HG03095 (cell line): ENCODE measurements around the gene ABHD1.

Experiments used
- ATAC-seq: cut with Tn5 transposase; IDR thresholded peaks from one replicate; pipeline ENCODE4 v1.9.1; 2021; ENCODE audit warnings: moderate library complexity; ENCODE audit not compliant: unreplicated experiment

The ABHD1 gene

DNA sequence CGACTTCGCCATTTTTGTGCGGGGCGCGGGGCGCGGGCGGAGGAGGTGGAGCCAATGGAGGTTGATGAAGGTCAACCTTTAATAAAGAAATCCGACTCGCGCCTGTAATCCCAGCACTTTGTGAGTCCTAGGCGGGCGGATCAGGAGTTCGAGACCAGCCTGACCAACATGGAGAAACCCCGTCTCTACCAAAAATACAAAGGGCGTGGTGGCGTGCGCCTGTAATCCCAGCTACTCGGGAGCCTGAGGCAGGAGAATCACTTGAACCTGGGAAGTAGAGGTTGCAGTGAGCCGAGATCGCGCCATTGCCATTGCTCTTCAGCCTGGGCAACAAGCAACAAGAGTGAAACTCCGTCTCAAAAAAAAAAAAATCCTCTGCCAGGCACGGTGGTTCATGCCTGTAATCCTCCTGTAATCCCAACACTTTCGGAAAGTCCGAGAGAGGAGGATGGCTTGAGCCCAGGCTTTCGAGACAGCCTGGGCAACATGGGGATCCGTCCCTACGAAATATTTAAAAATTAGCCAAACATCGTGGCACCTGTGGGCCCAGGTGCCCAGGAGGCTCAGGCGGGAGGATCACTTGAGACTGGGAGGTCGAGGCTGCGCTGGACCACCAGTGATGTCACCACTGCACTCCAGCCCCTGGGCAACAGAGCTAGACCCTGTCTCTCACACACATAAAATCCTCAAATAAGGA, 11.3 kb downstream of the ABHD1 start:
- ATAC-seq, result no peak

DNA sequence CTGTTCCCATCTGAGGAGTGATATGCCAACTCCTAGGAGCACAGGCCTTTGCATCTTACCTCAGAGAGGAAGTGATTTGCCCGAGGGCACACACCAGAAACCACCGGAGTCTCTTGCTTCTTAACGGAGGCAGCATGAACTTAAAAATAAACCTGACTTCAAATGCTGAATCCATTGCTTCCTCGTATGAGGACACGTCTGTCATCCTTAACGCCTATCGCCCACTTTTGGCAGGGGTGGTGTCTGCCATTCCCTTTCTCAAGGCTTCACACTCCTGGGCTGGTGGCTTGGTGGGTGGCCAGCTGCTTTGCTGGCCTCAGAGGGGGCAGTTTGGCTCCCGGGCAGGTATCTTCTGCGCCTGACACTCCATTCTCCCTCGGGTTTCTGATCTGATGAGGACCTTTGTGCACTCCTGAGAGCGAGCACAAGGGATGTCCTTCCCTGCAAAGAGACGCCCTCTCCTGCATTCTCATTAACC, 11.9 kb downstream of the ABHD1 start:
- no peak for ATAC-seq

- no peak for ATAC-seq
Measured at GRCh38 chr2:27136751-27137150, 13.1 kb downstream of the ABHD1 start.

- no peak for ATAC-seq
Measured at GRCh38 chr2:27137322-27137935, 13.8 kb downstream of the ABHD1 start.

GRCh38 chr2:27138111-27138510, 14.5 kb downstream of the ABHD1 start:
- no peak for ATAC-seq

GRCh38 chr2:27139310-27139709, 15.7 kb downstream of the ABHD1 start, which contains the start of gene PRR30:
TSS of gene PRR30 (minus strand) at chr2:27139410. CDS start at chr2:27138329, 1,081 bp downstream.
- ATAC-seq, result no peak

- no peak for ATAC-seq
Measured at GRCh38 chr2:27143285-27143684, 19.7 kb downstream of the ABHD1 start.

GRCh38 chr2:27145682-27146081, 22.1 kb downstream of the ABHD1 start:
- ATAC-seq, result no peak

DNA sequence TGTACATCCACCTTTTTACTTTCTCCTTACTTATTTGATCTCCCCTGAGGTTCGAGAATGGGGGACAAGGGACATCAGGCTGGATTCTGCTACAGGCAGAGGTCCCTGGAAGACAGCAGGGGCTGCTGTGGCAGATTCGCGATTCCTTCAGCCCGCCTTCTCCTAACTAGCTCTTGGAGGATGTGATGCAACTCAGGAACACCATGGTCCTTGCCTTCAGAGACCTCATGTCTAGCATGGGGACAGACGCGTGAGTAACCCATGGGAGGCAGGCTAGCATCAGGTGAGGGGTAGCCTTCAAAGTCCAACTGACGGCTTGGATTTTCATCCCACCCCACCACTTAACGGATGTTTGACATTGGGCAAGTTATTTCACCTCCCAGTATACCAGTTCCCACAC, 24.3 kb downstream of the ABHD1 start:
- ATAC-seq, result no peak

- no peak for ATAC-seq
Measured at GRCh38 chr2:27148801-27149439, 25.3 kb downstream of the ABHD1 start, which contains the start of gene TCF23. TSS of gene TCF23 (plus strand) at chr2:27149004. CDS start at chr2:27149134, 130 bp downstream.

- ATAC-seq, result no peak
Measured at GRCh38 chr2:27149570-27150405, 26.2 kb downstream of the ABHD1 start.

DNA sequence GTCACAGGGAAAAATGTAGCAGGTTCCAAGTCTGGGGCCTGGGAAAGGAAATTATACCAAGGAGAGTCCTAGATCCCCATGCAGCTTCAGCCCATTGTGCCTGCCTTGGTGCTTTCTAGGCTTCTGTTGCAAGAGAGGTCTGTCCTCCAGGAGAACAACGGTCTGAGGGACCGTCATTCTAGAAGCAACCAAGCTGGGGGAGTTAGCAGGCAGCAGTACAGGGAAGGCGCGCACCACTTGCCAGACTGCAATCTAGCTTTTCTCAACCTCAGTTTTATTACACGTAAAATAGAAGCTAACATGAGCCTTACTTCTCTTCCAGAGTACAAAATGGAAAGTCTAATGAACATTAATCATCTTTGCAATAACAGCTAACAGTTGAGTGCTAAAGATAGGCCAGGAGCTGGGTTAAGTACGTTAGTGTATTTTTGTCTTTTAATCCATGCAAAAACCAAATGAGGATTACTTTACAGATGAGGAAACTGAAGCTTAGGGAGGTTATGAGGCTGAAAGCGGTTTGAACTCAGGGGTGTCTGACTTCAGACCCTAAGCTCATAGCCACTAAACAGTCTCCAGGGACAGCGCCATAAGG, 27.1 kb downstream of the ABHD1 start:
- ATAC-seq, result no peak

- ATAC-seq, result no peak
Measured at GRCh38 chr2:27152102-27152795, 28.6 kb downstream of the ABHD1 start.

- no peak for ATAC-seq
Measured at GRCh38 chr2:27152796-27153464, 29.3 kb downstream of the ABHD1 start.

DNA sequence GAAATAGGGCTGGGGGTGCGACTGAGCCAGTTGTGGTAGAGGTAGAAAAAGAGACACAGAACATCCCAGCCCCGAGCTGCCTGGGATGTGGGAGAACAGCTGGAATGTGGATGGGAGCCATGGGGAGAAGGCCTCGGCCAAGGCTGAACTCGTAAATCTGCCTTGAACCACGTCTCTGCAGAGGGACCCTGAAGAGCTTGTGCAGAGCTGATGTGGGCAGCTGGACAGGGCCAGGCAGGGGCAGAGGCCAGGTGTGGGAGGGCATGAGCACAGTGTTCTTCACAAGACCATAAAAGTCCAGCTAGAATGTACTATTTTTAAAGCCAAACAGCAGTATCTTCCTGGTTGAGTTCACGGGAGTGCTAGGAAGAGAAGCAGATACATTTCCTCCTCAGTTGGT, 30.9 kb downstream of the ABHD1 start:
- ATAC-seq, result no peak

DNA sequence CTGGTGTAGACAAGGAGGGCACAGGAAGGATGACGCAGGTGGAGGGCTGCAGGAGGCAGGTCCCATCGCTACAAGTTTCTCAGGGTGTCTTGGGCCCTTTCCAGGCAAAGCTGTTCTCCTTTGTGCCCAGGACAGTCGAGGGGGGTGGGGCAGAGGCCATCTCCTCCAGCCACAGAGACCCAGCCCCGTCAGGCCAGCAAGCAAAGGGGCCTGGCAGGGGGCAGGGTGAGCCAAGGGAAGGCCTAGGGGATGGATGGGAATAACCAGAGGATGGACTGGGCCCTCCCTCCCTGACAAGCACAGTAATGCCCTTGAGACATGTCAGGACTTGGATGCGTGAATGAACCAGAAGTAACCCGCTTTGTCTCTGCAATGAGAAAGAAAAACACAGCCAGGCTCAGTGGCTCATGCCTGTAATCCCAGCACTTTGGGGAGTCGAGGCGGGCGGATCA, 31.5 kb downstream of the ABHD1 start:
- no peak for ATAC-seq

- no peak for ATAC-seq
Measured at GRCh38 chr2:27158468-27158867, 34.9 kb downstream of the ABHD1 start.

GRCh38 chr2:27159271-27159670, 35.7 kb downstream of the ABHD1 start:
- ATAC-seq, result no peak

GRCh38 chr2:27160191-27160590, 36.6 kb downstream of the ABHD1 start:
- ATAC-seq, result no peak
